ENCODE data around the gene NTN3.
A peak's percentile ranks its signal among the peaks of the same experiment; 100 is the strongest.
"Not testable (repeated sequence)": the region's sequence is repeated elsewhere in the genome, so short reads cannot be mapped to it uniquely, and the experiment has no call there.

The NTN3 gene

GRCh38 chr16:2441143-2441804 is 29.8 kb upstream of the NTN3 start:
- not testable (repeated sequence) for DNase-seq

GRCh38 chr16:2443555-2443954 is 27.5 kb upstream of the NTN3 start:
- no peak for DNase-seq

DNA sequence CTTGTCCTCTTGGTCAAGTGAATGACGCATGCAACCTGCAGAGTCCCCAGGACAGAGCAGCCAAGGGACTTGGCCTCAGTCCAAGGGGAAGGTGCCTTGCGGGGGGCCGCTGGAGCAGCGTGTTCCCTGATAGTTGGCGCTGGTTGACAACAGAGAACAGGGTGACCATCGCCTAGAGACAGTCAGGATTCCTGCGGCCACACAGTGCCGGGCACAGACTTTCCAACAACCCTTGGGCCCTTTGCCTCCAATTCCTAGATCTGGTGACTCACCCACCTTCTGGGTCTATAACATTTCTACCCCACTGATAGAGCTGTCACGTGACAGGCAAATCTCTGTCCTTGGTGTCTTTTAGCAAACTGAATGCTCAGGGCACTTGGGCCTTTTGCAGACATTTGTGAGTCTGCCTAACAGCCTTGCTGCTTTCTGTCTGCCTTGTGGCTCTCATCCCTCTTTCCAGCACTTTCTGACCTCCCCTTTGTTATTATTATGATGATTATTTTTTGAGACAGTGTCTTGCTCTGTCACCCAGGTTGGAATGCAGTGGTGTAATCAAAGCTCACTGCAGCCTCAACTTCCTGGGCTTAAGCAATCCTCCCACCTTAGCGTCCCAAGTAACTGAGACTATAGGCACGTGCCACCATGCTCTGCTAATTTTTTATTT is 23.0 kb upstream of the NTN3 start:
- no peak for DNase-seq

- DNase-seq = no peak
Measured at GRCh38 chr16:2449118-2449517, 22.0 kb upstream of the NTN3 start.

DNA sequence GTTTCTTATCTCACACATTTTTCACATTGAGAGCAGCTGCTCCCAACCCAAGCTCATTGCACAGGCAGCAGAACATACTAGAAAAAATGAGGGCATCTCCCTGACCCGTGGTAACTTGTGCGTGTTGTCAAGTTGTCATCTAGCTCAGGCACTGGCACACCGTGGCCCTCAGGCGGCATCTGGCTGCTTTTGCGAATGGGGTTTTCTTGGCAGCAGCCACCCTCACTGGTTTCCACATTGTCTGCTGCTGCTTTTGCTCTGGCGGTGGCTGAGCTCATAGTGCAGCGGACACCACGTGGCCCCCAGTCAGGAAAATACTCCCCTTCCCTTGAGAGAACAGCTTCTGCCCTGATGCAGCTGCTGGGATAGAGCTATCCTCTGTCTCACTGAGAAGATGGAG is 20.6 kb upstream of the NTN3 start:
- no peak for DNase-seq

DNA sequence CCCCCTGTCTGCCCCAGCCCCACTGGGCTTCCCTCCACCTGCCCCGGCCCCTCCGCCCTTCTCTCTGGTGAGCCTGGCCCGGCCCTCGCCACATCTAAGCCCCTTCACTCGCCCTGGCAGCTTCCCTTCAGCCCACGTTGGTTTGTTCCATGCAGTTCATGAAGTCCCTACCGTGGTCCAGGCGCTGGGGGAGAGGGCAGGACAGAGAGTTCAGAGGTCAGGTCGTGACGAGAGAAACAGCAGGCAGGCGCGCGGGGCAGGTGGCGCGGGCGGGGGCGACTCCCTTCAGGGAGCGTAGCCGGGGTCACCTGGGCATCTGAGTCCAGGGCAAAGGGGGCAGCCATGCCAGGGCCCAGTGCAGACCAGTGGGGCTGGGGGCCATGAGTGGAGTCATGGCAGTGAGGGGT is 20.1 kb upstream of the NTN3 start:
- no peak for DNase-seq

DNA sequence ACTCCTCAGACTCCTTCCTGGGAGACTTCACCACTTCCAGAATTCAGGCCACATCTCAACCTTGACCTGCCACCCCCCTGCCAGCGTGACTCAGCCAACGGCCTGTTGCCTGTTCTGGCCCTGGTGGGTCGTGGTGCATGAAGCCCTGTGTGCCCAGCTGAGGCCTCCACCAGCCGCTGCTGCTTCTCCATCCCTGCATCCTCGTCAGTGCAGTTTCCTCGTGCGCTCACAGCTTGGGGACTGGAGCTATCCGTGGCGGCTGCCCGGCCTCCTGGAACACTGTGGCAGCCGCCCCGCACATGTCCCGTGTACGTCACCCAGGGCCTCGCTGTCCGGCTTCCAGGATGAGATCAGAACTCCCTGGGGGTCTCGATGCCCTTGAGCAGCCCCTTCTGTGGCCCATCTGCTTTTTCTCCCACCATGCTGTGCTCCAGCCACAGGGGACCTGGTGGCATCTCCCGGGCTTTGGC is 19.2 kb upstream of the NTN3 start:
- no peak for DNase-seq

GRCh38 chr16:2452650-2453049 is 18.4 kb upstream of the NTN3 start:
- DNase-seq = no peak

DNA sequence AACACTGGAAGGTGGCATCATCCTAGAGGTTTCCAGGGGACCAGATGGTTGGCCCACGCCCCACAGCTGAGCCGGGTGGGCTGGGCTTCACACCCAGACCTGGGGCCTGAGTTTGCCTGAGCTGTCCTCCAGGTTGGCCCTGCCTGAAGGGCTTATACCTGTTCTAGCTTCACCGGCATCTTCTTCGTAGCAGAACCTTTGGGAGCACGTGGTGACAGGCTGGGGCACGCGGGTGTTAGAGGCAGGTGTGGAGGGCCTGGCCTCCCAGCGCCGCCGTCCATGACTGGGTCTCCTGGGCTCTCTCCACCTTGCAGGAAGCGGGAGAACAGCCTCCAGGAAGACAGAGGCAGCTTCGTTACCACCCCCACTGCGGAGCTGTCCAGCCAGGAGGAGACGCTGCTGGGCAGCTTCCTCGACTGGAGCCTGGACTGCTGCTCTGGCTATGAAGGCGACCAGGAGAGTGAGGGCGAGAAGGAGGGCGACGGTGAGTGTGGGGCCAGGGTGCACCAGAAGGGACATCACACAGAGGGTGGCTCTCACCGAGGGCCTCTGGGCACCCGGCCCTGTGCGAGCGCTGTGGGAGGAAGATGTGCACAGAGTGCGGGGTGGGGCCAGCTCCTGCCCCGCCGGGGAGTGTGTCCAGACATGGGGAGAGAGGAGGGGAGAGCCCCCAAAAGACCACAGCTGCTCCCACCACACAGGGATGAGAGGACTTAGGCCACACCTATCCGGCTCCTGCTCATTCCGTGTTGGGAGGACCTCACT is 15.8 kb upstream of the NTN3 start:
- no peak for DNase-seq

- no peak for DNase-seq
Measured at GRCh38 chr16:2456551-2457153, 14.4 kb upstream of the NTN3 start.

GRCh38 chr16:2457267-2457666 is 13.8 kb upstream of the NTN3 start:
- no peak for DNase-seq

DNA sequence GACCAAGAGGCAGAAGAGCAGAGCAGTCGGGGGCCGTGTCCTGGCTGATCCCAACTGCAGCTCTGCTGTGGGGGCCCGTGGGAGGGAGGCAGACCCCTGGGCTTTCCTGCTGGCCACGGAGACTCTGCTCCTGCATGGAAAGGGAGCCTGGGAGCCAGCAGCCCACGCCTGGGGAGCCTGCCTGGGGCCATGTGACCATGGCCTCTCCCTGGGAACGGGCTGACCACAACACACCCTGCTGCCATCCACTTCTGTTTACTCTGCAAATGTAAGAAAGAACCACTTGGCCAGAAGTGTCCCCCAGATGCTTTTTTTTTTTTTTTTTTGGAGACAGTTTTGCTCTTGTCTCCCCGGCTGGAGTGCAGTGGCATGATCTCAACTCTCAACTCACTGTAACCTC is 13.2 kb upstream of the NTN3 start:
- DNase-seq = no peak

- no peak for DNase-seq
Measured at GRCh38 chr16:2458887-2459646, 12.0 kb upstream of the NTN3 start.

- peak; percentile 88 for DNase-seq
Measured at GRCh38 chr16:2459647-2460390, 11.3 kb upstream of the NTN3 start, which contains the start of gene TEDC2. TSS of gene TEDC2 (plus strand) at chr16:2460109. CDS start at chr16:2460145, 36 bp downstream.

DNA sequence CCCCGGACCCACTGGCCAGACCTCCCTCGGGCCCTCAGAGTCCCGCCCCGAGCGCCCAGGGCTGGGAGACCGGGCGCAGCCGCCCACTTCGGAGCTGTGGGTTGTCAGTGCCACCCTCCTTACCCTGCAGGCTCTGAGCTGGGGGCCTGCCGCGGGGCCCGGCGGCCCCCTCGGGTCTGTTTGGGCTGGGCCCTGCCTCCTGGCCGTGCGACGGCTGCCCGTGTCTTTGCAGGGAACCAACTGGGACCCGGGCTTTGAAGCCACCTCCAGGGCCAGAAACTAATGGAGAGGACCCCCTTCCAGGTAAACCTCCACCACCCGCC is 10.7 kb upstream of the NTN3 start:
- DNase-seq = no peak

DNA sequence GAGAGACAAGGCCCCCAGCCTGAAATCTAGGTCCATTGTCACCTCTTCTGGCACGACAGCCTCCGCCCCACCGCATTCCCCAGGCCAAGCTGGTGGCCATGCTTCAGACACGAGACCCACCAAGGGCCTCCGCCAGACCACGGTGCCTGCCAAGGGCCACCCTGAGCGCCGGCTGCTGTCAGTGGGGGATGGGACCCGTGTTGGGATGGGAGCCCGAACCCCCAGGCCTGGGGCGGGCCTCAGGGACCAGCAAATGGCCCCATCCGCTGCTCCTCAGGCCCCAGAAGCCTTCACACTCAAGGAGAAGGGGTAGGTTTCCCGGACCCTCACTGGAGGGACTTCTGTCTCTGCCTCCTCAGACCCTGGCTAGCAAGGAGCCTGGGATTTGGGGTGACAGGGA is 10.2 kb upstream of the NTN3 start:
- DNase-seq = no peak

- no peak for DNase-seq
Measured at GRCh38 chr16:2462031-2462866, 8.8 kb upstream of the NTN3 start.

- DNase-seq = no peak
Measured at GRCh38 chr16:2464333-2464732, 6.8 kb upstream of the NTN3 start.

DNA sequence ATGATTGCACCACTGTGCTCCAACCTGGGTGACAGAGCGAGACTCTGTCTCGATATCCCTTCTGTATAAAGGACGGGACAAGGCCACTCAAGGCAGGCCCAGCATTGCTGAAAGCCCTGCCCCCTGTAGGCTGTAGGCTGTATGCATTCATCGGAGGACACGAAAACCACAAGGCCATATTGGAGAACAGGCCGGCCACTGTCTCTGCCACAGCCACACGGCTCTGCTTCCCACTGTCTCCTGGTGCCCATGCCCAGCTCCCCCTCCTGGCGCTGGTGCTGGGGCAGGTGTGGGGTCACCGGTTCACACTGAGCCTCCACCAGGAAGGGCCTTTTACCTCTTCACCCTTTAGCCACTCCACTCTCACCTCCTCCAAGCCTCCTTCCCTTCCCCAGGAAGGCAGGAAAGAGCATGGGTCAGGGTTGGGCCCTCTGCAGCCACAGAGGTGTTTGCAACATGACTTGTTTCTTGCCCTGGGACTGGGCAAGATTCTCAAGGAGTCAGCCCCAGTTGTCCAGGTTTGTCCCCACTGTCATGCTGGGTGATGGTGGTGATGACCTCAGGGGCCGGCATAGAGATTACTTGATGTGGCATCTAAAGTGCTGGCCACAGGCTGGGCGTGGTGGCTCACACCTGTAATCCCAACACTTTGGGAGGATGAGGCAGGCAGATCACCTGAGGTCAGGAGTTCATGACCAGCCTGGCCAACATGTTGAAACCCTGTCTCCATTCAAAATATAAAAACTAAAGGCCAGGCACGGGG is 5.3 kb upstream of the NTN3 start:
- DNase-seq = no peak

All from NCI-H524 treated with DMSO at 0.1 percent for 48 hours (cell line).